ENCODE data around the gene TMEM184A. TPM values are rescaled to one million over a fixed set of nuclear protein-coding genes. Genes with fewer than 3 reads are reported as not detected.

The TMEM184A gene
- total and polyA plus RNA-seq, 2 experiments from 2014 or later: 0.18 to 0.66 TPM

DNA sequence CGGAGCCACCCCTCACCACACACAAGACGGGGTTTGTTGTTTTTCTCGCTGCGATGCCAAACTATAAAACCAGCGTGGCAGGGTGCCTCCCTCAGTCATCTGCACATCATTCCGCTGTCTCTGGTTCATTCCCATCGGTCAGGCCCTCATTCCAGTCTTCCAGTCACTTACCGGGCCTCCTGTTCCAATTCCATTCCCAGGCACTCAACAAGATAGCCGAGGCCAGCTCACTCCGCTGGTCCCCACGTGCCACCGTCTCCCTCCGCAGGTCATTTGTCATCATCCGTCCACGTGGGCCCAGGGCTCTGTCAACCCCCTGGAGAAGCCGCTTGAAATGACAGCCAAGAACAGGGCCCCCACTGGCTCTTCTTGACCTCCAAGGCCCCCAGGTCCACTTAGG lies 6.1 kb upstream of the TMEM184A start:
- H3K27ac ChIP-seq (ENCODE audit: low read depth): no peak overlapping the region
- H3K36me3 Mint-ChIP-seq (ENCODE audit: low read depth): peaks cover 19% of the 10 kb centered on the region; the same call in 2 of the 3 replicates

DNA sequence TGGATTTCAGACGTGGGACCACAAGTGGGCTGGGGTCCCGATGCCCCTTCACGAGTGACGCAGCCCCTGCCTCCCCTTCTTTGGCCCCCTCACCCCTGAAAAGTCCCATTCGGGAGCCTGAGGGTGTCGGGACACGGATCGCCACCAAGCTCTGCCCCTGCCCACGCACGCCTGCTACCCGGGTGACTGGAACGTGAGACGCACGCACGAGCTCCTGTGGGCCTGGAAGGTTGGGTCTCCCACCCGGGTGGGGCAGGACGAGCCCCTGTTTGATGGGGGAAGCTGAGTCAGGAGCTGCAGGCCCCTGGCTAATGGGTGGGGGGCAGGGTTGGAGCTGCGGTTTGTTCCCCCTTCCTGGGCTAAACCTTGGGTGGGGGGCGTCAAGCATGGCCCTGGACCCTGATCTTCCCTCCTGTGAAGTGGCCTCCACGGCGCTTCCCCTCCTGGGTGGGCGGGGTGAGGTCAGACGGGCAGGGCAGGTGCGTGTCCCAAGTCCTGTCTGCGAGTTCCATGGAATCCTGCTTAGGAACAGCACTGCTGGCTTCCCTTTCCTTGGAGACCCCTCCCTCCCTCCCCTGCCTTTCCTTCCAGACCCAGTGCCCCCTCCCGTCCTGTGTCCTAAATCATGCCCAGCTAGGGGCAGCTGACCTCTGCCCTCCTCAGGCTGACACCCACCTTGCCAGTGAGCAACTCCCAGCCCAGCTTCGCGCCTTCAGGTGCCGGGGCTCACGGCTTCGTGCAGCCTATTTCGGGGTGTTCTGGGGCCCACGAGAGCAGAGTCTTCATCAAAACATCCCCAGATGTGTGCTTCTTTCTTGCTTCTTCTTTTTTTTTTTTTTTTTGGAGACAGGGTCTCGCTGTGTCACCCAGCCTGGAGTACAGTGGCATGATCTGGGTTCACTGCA lies 5.3 kb upstream of the TMEM184A start:
- Mint-ChIP-seq H3K36me3 (ENCODE audit: low read depth) (peaks cover 13% of the 10 kb centered on the region; the same call in 2 of the 3 replicates), H3K9me3 (no peaks in the 10 kb centered on the region), H3K4me1 (peaks cover 3% of the 10 kb centered on the region), H3K27ac (no peak overlapping the region), H3K4me3 (no peak overlapping the region), H3K27me3 (ENCODE audit: insufficient read depth, low read depth, poor library complexity) (peaks cover 3% of the 10 kb centered on the region)
- DNase-seq (ENCODE audit: low spot score) (no peak), ATAC-seq (no peak)
- Histone ChIP-seq H4K20me1 (replicated peaks; ENCODE audit: insufficient read depth) (no peaks in the 10 kb centered on the region), H3K4me3 (no peak overlapping the region), H3K4me2 (no peak overlapping the region), H3K27ac (ENCODE audit: low read depth) (no peak overlapping the region), H3K4me1 (ENCODE audit: insufficient read depth) (no peaks in the 10 kb centered on the region), H3K79me2 (replicated peaks; ENCODE audit: insufficient read depth) (no peaks in the 10 kb centered on the region), H3K27me3 (ENCODE audit: insufficient read depth) (no peaks in the 10 kb centered on the region), H3K9me2 (ENCODE audit: insufficient read depth) (no peaks in the 10 kb centered on the region), H3K36me3 (ENCODE audit: insufficient read depth) (no peaks in the 10 kb centered on the region), H2AFZ (no peak overlapping the region), H3F3A (replicated peaks; ENCODE audit: low read depth) (no peaks in the 10 kb centered on the region)
- no peak for TF ChIP-seq ZNF462 (CRISPR knock-in tag; IDR thresholded peaks at IDR 0.05)
- no peak for TF ChIP-seq ZNF114 (CRISPR knock-in tag; IDR thresholded peaks at IDR 0.05)
- TF ChIP-seq EZH2 (IDR thresholded peaks at IDR 0.05; ENCODE audit: low read depth, unreplicated experiment): no peak
- TF ChIP-seq, protein P1, sequence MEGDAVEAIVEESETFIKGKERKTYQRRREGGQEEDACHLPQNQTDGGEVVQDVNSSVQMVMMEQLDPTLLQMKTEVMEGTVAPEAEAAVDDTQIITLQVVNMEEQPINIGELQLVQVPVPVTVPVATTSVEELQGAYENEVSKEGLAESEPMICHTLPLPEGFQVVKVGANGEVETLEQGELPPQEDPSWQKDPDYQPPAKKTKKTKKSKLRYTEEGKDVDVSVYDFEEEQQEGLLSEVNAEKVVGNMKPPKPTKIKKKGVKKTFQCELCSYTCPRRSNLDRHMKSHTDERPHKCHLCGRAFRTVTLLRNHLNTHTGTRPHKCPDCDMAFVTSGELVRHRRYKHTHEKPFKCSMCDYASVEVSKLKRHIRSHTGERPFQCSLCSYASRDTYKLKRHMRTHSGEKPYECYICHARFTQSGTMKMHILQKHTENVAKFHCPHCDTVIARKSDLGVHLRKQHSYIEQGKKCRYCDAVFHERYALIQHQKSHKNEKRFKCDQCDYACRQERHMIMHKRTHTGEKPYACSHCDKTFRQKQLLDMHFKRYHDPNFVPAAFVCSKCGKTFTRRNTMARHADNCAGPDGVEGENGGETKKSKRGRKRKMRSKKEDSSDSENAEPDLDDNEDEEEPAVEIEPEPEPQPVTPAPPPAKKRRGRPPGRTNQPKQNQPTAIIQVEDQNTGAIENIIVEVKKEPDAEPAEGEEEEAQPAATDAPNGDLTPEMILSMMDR (conservative IDR thresholded peaks at IDR 0.05; ENCODE audit: low read depth in 2 of 2): no peak
- TF ChIP-seq, protein P2, sequence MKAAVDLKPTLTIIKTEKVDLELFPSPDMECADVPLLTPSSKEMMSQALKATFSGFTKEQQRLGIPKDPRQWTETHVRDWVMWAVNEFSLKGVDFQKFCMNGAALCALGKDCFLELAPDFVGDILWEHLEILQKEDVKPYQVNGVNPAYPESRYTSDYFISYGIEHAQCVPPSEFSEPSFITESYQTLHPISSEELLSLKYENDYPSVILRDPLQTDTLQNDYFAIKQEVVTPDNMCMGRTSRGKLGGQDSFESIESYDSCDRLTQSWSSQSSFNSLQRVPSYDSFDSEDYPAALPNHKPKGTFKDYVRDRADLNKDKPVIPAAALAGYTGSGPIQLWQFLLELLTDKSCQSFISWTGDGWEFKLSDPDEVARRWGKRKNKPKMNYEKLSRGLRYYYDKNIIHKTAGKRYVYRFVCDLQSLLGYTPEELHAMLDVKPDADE (IDR thresholded peaks at IDR 0.05): no peak
- no peak for TF ChIP-seq STAT1 (IDR thresholded peaks at IDR 0.05; ENCODE audit: unreplicated experiment)
- TF ChIP-seq ZNF331 (CRISPR knock-in tag; IDR thresholded peaks at IDR 0.05; ENCODE audit: low read depth): no peak
- no peak for TF ChIP-seq CREB1 (CRISPR knock-in tag; IDR thresholded peaks at IDR 0.05; ENCODE audit: low read depth)

More for the DNA sequence above, 6.1 kb upstream of the TMEM184A start:
- TF ChIP-seq JUNB (IDR thresholded peaks at IDR 0.05; ENCODE audit: unreplicated experiment): no peak
- Histone ChIP-seq H3K9me2 (ENCODE audit: insufficient read depth) (no peaks in the 10 kb centered on the region), H3K27me3 (ENCODE audit: insufficient read depth) (no peaks in the 10 kb centered on the region), H3K4me1 (ENCODE audit: insufficient read depth) (no peaks in the 10 kb centered on the region), H2AFZ (no peak overlapping the region), H3K4me2 (no peak overlapping the region), H4K20me1 (replicated peaks; ENCODE audit: insufficient read depth) (no peaks in the 10 kb centered on the region), H3K4me3 (no peak overlapping the region), H3K79me2 (replicated peaks; ENCODE audit: insufficient read depth) (no peaks in the 10 kb centered on the region), H3F3A (replicated peaks; ENCODE audit: low read depth) (no peaks in the 10 kb centered on the region), H3K36me3 (ENCODE audit: insufficient read depth) (no peaks in the 10 kb centered on the region)
- no peak for ATAC-seq
- DNase-seq (ENCODE audit: low spot score): no peak
- H3K27me3 Mint-ChIP-seq (ENCODE audit: insufficient read depth, low read depth, poor library complexity): peaks cover 3% of the 10 kb centered on the region
- peaks cover 6% of the 10 kb centered on the region; the same call in 2 of the 3 replicates for H3K4me1 Mint-ChIP-seq
- H3K9me3 Mint-ChIP-seq: no peaks in the 10 kb centered on the region
- peak overlapping the region; percentile 63; the same call in 1 of the 2 replicates for H3K27ac Mint-ChIP-seq
- no peak overlapping the region for H3K4me3 Mint-ChIP-seq
